Placental epithelial cell (primary cell): ENCODE data around the gene FBXO45. TPM values are rescaled to one million over a fixed set of nuclear protein-coding genes. Genes with fewer than 3 reads are reported as not detected.

ENCODE experiments used
- small RNA-seq: library from RNA; depleted of rRNA; stranded (forward); fragments of <200 nt; gene quantifications from one replicate; pipeline ENCODE3, GENCODE V24; 2012
- total RNA-seq: library from RNA; depleted of rRNA; stranded (reverse); fragments of >200 nt; gene quantifications from 2 replicates; pipeline ENCODE4 v1.2.3, GENCODE V29; 2012

The FBXO45 gene
- 7.5 and 7.9 TPM in 2 replicates for total RNA-seq

GRCh38 chr3:196568246-196569002 is at the start of gene FBXO45, which contains the start of gene WDR53:
Gene FBXO45 (plus strand): TSS chr3:196568660. CDS start chr3:196568985, 325 bp downstream.
Gene WDR53 (minus strand): TSS chr3:196568554. CDS start chr3:196561475, 7,079 bp downstream.

Small RNAs within 50 kb of the gene (small RNA-seq; reads per million reads assigned to genes)
- not detected for gene RPS29P3

Other genes starting within 250 kb of the FBXO45 start
- gene TM4SF19, start 230.3 kb upstream of the FBXO45 start, total RNA-seq: 0.11 TPM in 1 of 2 replicates, not detected in the other
- 19.5 and 23.9 TPM in 2 replicates for gene UBXN7, start 136.2 kb upstream of the FBXO45 start, total RNA-seq
- 13.7 and 14.7 TPM in 2 replicates for gene RNF168, start 64.9 kb upstream of the FBXO45 start, total RNA-seq
- gene SMCO1, start 53.3 kb upstream of the FBXO45 start, total RNA-seq: not detected in 2 replicates
- 5.4 and 5.5 TPM in 2 replicates for gene WDR53, start 106 bp upstream of the FBXO45 start, total RNA-seq
- not detected in 2 replicates for gene NRROS, start 71.0 kb downstream of the FBXO45 start, total RNA-seq
- gene CEP19, start 143.6 kb downstream of the FBXO45 start, total RNA-seq: 1.1 and 2.0 TPM in 2 replicates
- 26.7 and 27.2 TPM in 2 replicates for gene PIGX, start 143.7 kb downstream of the FBXO45 start, total RNA-seq
- gene PAK2, start 171.2 kb downstream of the FBXO45 start, total RNA-seq: 43.9 and 68.3 TPM in 2 replicates